SK-N-SH treated with all-trans-retinoic acid at 6 μM for 48 hours (cell line): ENCODE data around the gene DPP6.
"Not testable (repeated sequence)": the region's sequence is repeated elsewhere in the genome, so short reads cannot be mapped to it uniquely, and the experiment has no call there.

ENCODE experiments used
- BACH2 ChIP-seq: fragments of 250-450 bp; sonication (Bioruptor Pico); IDR thresholded peaks from 2 replicates; pipeline ENCODE4 v1.9.0; 2021; ENCODE audit warnings: mild to moderate bottlenecking, borderline replicate concordance
- SNAI2 ChIP-seq: fragments of 250-450 bp; sonication (Bioruptor Pico); IDR thresholded peaks from 2 replicates; pipeline ENCODE4 v1.5.0; 2020; ENCODE audit warnings: mild to moderate bottlenecking, moderate library complexity
- ZFP3 ChIP-seq: fragments of 250-450 bp; sonication (Bioruptor Pico); IDR thresholded peaks from 2 replicates; pipeline ENCODE4 v1.5.0; 2020; ENCODE audit warnings: mild to moderate bottlenecking, moderate library complexity

- not testable (repeated sequence) for TF ChIP-seq SNAI2; ZFP3 (CRISPR knock-in tag); BACH2
Measured at GRCh38 chr7:154030476-154031080, 21.6 kb upstream of the DPP6 start.
